ENCODE results near the gene SAA2. TPM values are rescaled to one million over a fixed set of nuclear protein-coding genes. Genes with fewer than 3 reads are reported as not detected.

Gene SAA2
- polyA plus RNA-seq, 6 donors from 2014 or later = not detected

DNA sequence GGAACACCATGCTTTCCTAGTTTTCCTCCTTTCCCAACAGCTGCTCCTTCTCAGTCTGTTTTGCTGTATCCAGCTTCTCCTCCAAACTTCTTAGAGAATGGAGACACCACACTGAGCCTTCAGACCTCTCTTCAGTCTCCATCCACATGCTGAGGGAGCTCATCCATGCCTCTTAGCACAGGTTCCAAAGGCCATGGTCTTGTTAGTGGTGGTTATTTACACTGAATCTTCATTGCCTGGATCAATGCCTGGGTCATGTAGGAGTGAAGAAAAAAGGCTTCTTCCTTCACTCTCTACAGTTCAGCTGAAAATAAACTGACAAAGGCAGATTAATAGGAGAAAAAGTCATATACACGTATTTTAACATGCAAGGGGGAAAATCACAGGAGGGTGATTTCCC, 8.8 kb downstream of the SAA2 start:
- ATAC-seq (ENCODE audit: low read depth in 2 of 2) (no peak), DNase-seq (no peak)
- H3K27me3 Mint-ChIP-seq = peaks cover 12 to 36% (median 35%) of the 10 kb centered on the region in 3 donors
- peaks cover 0 to 13% (median 6%) of the 10 kb centered on the region in 7 donors for H3K9me3 Mint-ChIP-seq
- peaks cover 6 to 7% (median 6%) of the 10 kb centered on the region in 3 donors for H3K4me1 Mint-ChIP-seq
- H3K36me3 Mint-ChIP-seq = peaks cover 0 to 6% of the 10 kb centered on the region in 2 donors
- peak overlapping the region in 2 of 6 donors; percentile 25 to 29 for H3K27ac Mint-ChIP-seq
- no peak overlapping the region for H3K4me3 Mint-ChIP-seq

DNA sequence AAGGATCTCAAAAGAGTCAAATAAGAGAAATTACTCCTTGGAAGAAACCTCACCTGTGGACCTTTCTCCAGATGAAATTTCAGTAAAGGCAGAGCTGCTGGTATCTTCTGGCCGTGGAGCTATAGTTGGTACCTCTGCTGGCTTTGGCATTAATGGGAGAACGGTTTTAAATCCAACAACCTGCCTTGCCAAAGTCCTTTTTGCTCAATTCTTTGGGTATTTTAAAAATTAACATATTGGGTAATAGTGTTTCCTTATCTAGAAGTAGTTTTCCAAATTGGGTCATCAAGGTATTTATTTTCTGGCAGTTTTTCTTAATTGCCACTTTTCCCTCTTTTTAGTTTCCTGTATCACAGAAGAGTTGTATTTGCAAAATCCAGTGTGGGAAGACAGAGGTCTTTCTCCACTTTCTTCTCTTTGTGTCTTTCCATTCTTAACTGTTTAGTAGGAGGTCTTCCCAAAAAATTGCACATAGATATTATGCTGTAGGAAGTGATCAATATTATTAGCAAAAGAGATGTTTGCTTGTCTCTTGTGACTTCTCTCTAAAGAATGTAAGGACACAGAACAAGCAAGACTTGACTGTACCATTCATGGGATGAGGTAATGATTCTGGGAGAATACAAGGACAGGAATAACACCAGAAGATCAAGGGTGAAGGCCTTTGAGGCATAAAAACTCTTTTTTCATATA, 11.7 kb downstream of the SAA2 start, which contains the start of gene SAA4:
TSS of gene SAA4 (minus strand) at position 139 of the 693 bp plus-strand sequence. CDS start 876 bp downstream, outside the sequence.
- H3K4me3 Mint-ChIP-seq = peak within 1 kb of the TSS in 1 of 8 donors; percentile 51
- no peak for DNase-seq
- no peak within 1 kb of the TSS for H3K27ac Mint-ChIP-seq
- ATAC-seq (ENCODE audit: low read depth in 2 of 2) = no peak
- peaks cover 20 to 42% (median 35%) of the 10 kb centered on the region in 3 donors for H3K27me3 Mint-ChIP-seq
- peaks cover 0 to 4% (median 0%) of the 10 kb centered on the region in 7 donors for H3K9me3 Mint-ChIP-seq
- no peaks in the 10 kb centered on the region for H3K4me1 Mint-ChIP-seq
- peaks cover 0 to 6% of the 10 kb centered on the region in 2 donors for H3K36me3 Mint-ChIP-seq

DNA sequence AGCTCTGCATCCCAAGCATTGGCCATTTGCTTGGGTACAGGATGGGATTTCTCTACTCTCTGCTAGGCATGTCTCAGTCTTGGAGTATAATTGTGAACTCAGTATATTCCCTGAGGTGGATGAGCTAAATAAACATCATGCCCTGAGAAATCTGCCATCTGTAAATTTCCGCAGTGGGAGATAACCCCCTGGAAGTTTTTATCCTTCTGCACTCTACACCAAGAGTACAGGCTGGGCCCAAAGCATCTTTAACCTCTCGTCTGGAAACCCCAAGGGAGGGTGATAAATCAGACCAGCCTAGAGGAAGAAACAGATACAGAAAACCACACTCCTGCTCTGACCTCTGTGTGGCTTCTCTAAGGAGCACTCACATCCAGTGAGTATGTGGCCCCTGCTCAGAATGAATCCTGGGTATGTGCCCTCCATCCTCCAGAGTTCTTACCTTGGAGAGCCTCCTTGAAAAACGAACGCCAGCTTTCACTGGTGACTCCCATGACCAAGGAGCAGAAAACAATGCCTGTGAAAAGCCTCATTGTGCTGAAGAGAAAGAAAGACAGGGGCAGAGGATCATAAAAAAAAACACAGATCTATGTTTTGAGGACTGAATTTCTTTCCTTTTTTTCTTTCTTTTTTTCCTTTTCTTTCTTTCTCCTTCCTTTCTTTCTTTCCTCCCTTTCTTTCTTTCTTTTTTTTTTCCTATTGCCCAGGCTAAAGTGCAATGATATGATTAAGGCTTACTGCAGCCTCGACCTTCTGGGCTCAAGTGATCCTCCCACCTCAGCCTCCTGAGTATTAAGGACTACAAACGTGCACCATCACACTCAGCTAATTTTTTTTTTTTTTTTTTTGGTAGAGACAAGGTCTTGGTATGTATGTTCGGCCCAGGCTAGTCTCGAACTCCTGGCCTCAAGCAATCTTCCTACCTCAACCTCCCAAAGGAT, 12.8 kb downstream of the SAA2 start:
- H3K27ac Mint-ChIP-seq = no peak overlapping the region
- peaks cover 0 to 2% (median 0%) of the 10 kb centered on the region in 7 donors for H3K9me3 Mint-ChIP-seq
- H3K27me3 Mint-ChIP-seq = peaks cover 20 to 38% (median 35%) of the 10 kb centered on the region in 3 donors
- no peaks in the 10 kb centered on the region for H3K4me1 Mint-ChIP-seq
- ATAC-seq (ENCODE audit: low read depth in 2 of 2) (no peak), DNase-seq (no peak)
- peaks cover 0 to 6% of the 10 kb centered on the region in 2 donors for H3K36me3 Mint-ChIP-seq
- H3K4me3 Mint-ChIP-seq = no peak overlapping the region

DNA sequence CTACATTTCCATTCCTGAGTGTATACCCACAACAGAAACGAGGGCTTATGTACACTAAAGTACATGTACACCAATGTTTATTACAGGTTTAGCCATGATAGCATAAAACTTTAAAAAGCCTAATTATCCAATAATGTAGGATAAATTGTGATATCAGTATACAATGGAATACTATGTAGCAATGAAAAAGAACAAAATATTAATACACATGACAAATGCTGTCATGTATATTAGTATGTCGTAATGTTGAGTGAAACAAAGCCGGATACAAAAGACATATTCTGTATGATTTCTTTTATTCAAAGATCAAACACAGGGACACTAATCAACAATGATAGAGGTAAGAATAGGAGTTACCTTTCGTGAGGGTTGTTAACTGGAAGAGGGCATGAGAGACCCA, 14.6 kb downstream of the SAA2 start:
- ATAC-seq (ENCODE audit: low read depth in 2 of 2) (no peak), DNase-seq (no peak)
- peaks cover 11 to 23% (median 23%) of the 10 kb centered on the region in 3 donors for H3K27me3 Mint-ChIP-seq
- no peak overlapping the region for H3K27ac Mint-ChIP-seq
- H3K36me3 Mint-ChIP-seq = no peaks in the 10 kb centered on the region
- peaks cover 0 to 2% (median 0%) of the 10 kb centered on the region in 7 donors for H3K9me3 Mint-ChIP-seq
- no peak overlapping the region for H3K4me3 Mint-ChIP-seq
- H3K4me1 Mint-ChIP-seq = peaks cover 6 to 14% (median 7%) of the 10 kb centered on the region in 3 donors

DNA sequence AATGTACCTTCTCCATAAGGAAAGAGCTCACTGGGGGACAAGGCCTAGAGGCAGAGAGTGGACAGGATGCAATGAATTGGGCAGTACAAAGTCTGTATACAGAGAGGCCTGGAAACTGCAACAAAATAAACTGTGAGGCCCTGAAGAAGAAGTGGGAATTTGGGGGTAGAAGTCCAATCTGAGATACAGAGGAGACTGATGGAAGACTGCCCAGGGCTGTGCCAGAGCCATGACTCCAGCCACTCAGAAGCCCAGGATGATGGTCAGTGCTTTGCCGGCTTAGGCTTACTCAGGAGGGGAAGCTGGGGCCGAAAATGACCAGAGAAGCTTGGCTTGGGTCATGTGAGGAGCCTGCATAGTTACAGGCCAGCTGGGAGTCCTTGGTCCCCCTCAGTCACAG, 17.6 kb downstream of the SAA2 start:
- Mint-ChIP-seq H3K4me3 (peak overlapping the region in 2 of 8 donors; percentile 13 to 20), H3K9me3 (peaks cover 0 to 9% (median 3%) of the 10 kb centered on the region in 7 donors), H3K27me3 (peaks cover 4 to 8% (median 6%) of the 10 kb centered on the region in 3 donors), H3K27ac (peak overlapping the region in 1 of 6 donors; percentile 33), H3K36me3 (no peaks in the 10 kb centered on the region), H3K4me1 (peaks cover 14 to 33% (median 15%) of the 10 kb centered on the region in 3 donors)
- DNase-seq (no peak), ATAC-seq (ENCODE audit: low read depth in 2 of 2) (no peak)

DNA sequence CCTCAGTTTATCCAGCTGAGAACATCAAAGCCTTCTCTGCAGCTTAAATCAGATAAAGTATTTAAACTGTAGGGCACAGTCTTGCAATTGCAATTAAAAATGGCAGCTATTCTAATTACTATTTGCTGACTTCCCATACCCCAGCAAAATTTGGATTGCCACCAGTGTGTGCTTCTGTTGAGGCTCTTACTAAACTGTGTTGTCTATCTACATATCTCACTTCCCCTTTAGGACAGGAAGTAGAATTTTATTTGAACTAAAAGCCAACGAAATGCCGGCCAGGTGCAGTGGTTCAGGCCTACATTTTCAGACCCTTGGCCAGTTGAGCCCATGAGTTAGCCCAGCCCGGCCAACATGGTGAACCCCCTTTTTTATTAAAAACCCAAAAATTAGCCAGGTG, 19.0 kb downstream of the SAA2 start:
- Mint-ChIP-seq H3K9me3 (peaks cover 0 to 9% (median 4%) of the 10 kb centered on the region in 7 donors), H3K4me1 (peaks cover 14 to 39% (median 18%) of the 10 kb centered on the region in 3 donors), H3K36me3 (no peaks in the 10 kb centered on the region), H3K4me3 (peak overlapping the region in 5 of 8 donors; percentile 11 to 74 (median 70)), H3K27me3 (peaks cover 0 to 8% (median 6%) of the 10 kb centered on the region in 3 donors), H3K27ac (peak overlapping the region in 5 of 6 donors; percentile 50 to 94 (median 64))
- peak; percentile 97 for ATAC-seq (ENCODE audit: low read depth in 2 of 2)
- peak; percentile 14 for DNase-seq

DNA sequence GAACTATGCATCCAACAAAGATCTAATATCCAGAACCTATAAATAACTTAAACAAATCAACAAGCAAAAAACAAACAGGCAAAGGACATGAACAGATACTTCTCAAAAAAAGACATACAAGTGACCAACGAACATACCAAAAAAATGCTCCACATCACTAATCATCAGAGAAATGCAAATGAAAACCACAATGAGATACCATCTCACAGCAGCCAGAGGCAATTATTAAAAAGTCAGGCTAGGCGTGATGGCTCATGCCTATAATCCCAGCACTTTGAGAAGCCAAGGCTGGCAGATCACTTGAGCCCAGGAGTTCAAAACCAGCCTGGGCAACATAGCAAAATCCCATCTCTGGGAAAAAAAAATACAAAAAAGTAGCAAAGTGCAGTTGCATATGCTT, 22.6 kb downstream of the SAA2 start:
- H3K4me1 Mint-ChIP-seq = peaks cover 21 to 46% (median 27%) of the 10 kb centered on the region in 3 donors
- DNase-seq = no peak
- no peaks in the 10 kb centered on the region for H3K27me3 Mint-ChIP-seq
- ATAC-seq (ENCODE audit: low read depth in 2 of 2) = no peak
- H3K36me3 Mint-ChIP-seq = peaks cover 0 to under 1% of the 10 kb centered on the region in 2 donors
- peak overlapping the region in 1 of 6 donors; percentile 30 for H3K27ac Mint-ChIP-seq
- peak overlapping the region in 1 of 8 donors; percentile 12 for H3K4me3 Mint-ChIP-seq
- H3K9me3 Mint-ChIP-seq = peaks cover 0 to 9% (median 8%) of the 10 kb centered on the region in 7 donors

DNA sequence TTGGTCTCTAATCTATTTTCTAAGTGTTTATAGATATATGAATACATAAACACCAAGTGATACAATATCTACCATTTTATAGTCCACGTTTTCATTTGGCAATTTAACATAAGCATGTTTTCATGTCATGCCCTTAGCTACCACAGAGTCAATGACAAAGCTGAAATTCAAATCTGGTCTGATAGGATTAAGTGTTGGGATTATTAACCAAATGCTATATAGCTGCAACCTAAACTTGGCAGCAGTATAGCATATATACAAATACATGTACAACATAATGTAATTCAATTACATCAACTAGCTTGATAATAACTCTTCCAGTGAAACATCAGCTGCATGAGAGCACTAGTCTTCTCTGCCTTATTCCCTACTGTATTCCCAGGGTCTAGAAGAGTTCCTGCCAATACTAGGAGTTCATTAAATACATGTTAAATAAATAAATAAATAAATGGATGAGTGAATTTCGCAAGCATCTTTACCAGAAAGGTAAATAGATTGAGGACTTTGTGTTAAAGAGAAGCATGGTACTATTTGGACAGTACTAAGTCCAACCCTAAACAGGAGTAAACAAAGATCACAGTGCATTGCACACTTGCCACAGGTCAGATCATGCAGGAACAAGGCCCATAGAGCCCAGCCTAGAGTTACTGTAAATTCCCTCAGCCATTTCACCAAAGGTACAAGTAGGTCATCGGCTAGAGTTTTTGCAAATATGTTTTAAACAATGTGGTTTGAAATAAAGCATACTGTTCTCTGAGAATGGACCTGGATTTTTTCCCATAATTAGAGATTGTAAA, 24.7 kb downstream of the SAA2 start:
- Mint-ChIP-seq H3K27ac (peak overlapping the region in 1 of 6 donors; percentile 47), H3K27me3 (no peaks in the 10 kb centered on the region), H3K4me3 (no peak overlapping the region), H3K9me3 (peaks cover 2 to 16% (median 9%) of the 10 kb centered on the region in 7 donors), H3K36me3 (peaks cover 5 to 11% of the 10 kb centered on the region in 2 donors), H3K4me1 (peaks cover 13 to 31% (median 18%) of the 10 kb centered on the region in 3 donors)
- DNase-seq (no peak), ATAC-seq (ENCODE audit: low read depth in 2 of 2) (no peak)

DNA sequence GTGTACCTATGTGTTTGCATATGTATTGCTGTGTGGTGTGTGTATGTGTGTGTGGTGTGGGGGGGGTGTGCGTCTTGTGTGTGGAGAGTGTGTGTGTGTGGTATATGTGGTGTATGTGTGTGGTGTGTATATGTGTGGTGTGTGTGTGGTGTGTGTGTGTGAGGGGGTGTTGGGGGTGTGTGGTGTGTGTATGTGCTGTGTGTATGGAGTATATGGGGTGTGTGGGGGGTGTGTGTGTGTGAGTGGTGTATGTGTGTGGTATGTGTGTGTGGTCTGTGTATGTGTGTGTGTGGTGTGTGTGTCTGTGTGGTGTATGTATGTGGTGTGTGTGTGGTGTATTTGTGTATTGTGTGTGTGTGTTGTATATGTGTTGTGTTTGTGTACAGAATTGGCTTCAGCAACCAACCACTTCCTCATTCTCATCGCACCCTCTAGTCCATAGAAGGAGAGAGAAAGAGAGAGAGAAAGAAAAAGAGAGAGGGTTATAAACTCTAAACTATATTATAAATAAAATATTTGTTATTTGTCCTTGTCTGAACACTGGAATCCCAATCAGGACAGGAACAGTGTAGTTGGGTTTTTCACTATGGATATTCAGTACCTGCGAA, 25.6 kb downstream of the SAA2 start:
- Mint-ChIP-seq H3K27me3 (peaks cover 0 to 2% (median 0%) of the 10 kb centered on the region in 3 donors), H3K27ac (peak overlapping the region in 3 of 6 donors; percentile 37 to 85 (median 71)), H3K4me3 (no peak overlapping the region), H3K36me3 (peaks cover 5 to 11% of the 10 kb centered on the region in 2 donors), H3K4me1 (peaks cover 6 to 24% (median 13%) of the 10 kb centered on the region in 3 donors), H3K9me3 (peaks cover 2 to 21% (median 6%) of the 10 kb centered on the region in 7 donors)
- no peak for DNase-seq
- ATAC-seq (ENCODE audit: low read depth in 2 of 2) = no peak

DNA sequence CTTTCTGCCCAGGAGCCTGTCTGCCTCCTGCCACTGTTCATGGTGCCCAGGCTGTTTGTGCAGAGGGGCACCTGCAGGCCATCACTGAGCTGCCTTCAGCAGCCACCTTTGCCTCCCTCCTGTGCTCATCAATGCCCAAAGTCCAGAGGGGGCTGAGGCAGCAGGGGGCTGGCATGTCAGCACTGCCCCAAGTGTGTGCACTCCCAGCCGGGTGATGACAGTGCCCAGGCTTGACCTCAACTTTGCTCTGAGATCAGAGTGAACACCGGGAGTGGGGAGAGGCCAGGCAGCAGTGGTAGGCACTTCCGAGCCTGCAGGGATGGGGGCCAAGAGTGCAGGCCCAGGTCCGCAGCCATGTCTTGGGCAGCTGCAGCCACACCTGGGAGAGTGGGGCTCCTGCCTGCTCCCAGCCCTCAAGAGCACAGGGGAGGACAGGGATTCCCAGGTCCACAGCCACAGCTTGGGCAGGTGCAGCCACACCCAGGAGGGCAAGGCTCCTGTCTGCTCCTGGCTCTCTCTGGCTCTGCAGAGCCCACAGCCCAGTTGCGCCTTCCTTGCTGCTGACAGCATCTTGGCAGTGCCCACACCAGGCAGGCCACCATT, 27.1 kb downstream of the SAA2 start:
- peaks cover 6 to 18% (median 13%) of the 10 kb centered on the region in 3 donors for H3K4me1 Mint-ChIP-seq
- peaks cover 5 to 11% of the 10 kb centered on the region in 2 donors for H3K36me3 Mint-ChIP-seq
- peaks cover 0 to 16% (median 9%) of the 10 kb centered on the region in 3 donors for H3K27me3 Mint-ChIP-seq
- DNase-seq (no peak), ATAC-seq (ENCODE audit: low read depth in 2 of 2) (no peak)
- no peak overlapping the region for H3K4me3 Mint-ChIP-seq
- H3K27ac Mint-ChIP-seq = no peak overlapping the region
- peaks cover 3 to 31% (median 9%) of the 10 kb centered on the region in 7 donors for H3K9me3 Mint-ChIP-seq

DNA sequence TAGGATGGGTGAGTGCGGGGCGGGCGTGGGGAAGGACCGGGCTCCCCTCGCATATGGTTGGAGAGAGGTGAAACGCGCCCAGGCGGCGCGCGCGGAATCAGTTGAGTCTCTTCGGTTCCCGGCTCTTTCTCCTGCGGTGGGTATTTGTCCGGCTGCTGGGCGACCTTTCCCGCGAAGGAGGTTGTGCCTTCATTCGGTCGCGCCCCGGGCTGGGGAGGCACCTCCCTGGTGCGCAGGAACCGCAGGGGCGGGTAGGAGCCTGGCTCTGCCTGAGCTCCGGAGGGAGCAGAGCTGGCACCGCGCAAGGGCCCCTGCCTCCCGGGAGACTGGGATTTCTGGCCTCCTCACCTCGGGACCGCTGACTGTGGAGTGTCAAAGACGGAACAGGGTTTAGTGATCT, 39.4 kb downstream of the SAA2 start:
- H3K9me3 Mint-ChIP-seq = peaks cover 0 to 2% (median 0%) of the 10 kb centered on the region in 7 donors
- ATAC-seq (ENCODE audit: low read depth in 2 of 2) (no peak), DNase-seq (no peak)
- H3K36me3 Mint-ChIP-seq = peaks cover 0 to 7% of the 10 kb centered on the region in 2 donors
- H3K27me3 Mint-ChIP-seq = peaks cover 37 to 67% (median 53%) of the 10 kb centered on the region in 3 donors
- H3K4me3 Mint-ChIP-seq = no peak overlapping the region
- H3K27ac Mint-ChIP-seq = no peak overlapping the region
- H3K4me1 Mint-ChIP-seq = no peaks in the 10 kb centered on the region

DNA sequence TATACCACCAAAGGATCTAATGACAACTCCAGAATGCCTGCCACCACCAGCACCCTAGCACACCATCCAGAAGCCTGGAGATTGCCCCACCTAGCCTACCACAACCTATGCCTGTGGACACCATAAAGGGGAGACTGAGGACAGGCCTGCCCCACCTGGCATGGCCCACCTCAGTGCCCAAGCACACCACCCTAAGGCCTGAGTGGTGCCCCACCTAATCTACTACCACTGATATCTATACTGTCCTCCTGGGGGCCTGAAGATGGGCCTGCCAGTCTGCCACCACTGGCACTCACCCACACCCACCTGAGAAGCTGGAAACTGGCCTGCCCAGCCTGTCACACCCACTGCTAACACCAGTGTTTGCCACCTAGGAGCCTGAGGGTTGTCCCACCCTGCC, 43.7 kb downstream of the SAA2 start:
- H3K4me3 Mint-ChIP-seq = peak overlapping the region in 1 of 8 donors; percentile 52
- peaks cover 61 to 80% (median 79%) of the 10 kb centered on the region in 3 donors for H3K27me3 Mint-ChIP-seq
- no peaks in the 10 kb centered on the region for H3K4me1 Mint-ChIP-seq
- no peak for DNase-seq
- H3K36me3 Mint-ChIP-seq = peaks cover 4 to 15% of the 10 kb centered on the region in 2 donors
- no peak overlapping the region for H3K27ac Mint-ChIP-seq
- peaks cover 0 to 12% (median 6%) of the 10 kb centered on the region in 7 donors for H3K9me3 Mint-ChIP-seq
- no peak for ATAC-seq (ENCODE audit: low read depth in 2 of 2)

Measured in naive B cell (primary cell).